SK-N-SH treated with all-trans-retinoic acid at 6 μM for 48 hours (cell line): Measurements from ENCODE around the gene ITM2C.

ENCODE experiments used
- ARNTL ChIP-seq: fragments of 450-650 bp; formaldehyde crosslinking; IDR thresholded peaks from 2 replicates; pipeline ENCODE4 v1.5.0; 2020; ENCODE audit warnings: low read depth, mild to moderate bottlenecking, moderate library complexity, borderline replicate concordance
- BACH2 ChIP-seq: fragments of 250-450 bp; sonication (Bioruptor Pico); IDR thresholded peaks from 2 replicates; pipeline ENCODE4 v1.9.0; 2021; ENCODE audit warnings: mild to moderate bottlenecking, borderline replicate concordance
- CSDC2 ChIP-seq: fragments of 250-450 bp; sonication (Bioruptor Pico); IDR thresholded peaks from 2 replicates; pipeline ENCODE4 v1.5.0; 2020; ENCODE audit warnings: mild to moderate bottlenecking, moderate library complexity
- GLIS3 ChIP-seq: fragments of 250-450 bp; sonication (Bioruptor Pico); IDR thresholded peaks from 2 replicates; pipeline ENCODE4 v1.5.0; 2020; ENCODE audit warnings: mild to moderate bottlenecking, moderate library complexity
- PPARA ChIP-seq: fragments of 250-450 bp; sonication (Bioruptor Pico); IDR thresholded peaks from 2 replicates; pipeline ENCODE4 v1.5.0; 2020; ENCODE audit warnings: mild to moderate bottlenecking, borderline replicate concordance
- TCF4 ChIP-seq: fragments of 250-450 bp; sonication (Bioruptor Pico); IDR thresholded peaks from 2 replicates; pipeline ENCODE4 v1.8.0; 2021; ENCODE audit warnings: mild to moderate bottlenecking, moderate library complexity, borderline replicate concordance
- TOX ChIP-seq: fragments of 250-450 bp; sonication (Bioruptor Pico); IDR thresholded peaks from 2 replicates; pipeline ENCODE4 v1.8.0; 2021; ENCODE audit warnings: mild to moderate bottlenecking, moderate library complexity, borderline replicate concordance
- ZNF8 ChIP-seq: fragments of 450-650 bp; formaldehyde crosslinking; IDR thresholded peaks from 2 replicates; pipeline ENCODE4 v1.5.0; 2020; ENCODE audit warnings: mild to moderate bottlenecking, moderate library complexity
- TF ChIP-seq, protein P1 (sequence below): fragments of 250-450 bp; sonication (Bioruptor Pico); IDR thresholded peaks from 2 replicates; pipeline ENCODE4 v1.8.0; 2020; ENCODE audit warnings: mild to moderate bottlenecking, moderate library complexity, borderline replicate concordance

DNA sequence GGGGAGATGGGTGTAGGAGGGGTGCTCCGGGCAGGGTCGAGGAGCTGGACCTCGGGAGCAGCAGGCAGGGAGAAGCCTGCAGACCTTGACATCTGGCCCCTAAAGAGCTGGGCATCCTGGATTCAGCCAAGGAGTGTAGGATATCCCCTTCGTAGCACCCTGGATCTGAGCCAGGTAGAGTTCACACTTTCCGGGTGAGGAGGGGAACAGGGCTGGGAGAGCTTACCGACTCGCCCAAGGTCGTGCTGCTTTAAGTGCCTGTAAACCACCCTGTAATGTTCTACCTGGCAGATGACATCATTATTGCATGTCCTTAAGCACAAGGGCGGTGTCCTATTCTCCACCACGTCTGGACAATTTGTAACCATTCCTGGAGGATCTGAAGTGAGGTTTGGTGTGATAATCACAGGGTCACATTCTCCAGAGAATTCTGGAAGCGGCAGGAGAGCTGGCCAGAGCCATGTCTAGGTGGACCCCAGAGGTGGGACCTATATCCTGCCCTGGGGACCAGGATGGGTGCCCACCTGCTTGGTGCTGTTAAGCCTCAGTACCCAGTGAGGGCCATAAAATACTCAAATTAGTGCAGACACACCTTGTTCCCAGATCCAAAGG, 14.6 kb downstream of the ITM2C start:
- TF ChIP-seq CSDC2 (CRISPR knock-in tag) (no peak), TCF4 (no peak), PPARA (CRISPR knock-in tag) (no peak), ARNTL (no peak), TOX (CRISPR knock-in tag) (no peak), BACH2 (CRISPR knock-in tag) (no peak), ZNF8 (CRISPR knock-in tag) (no peak), GLIS3 (CRISPR knock-in tag) (no peak)
- TF ChIP-seq, protein P1, sequence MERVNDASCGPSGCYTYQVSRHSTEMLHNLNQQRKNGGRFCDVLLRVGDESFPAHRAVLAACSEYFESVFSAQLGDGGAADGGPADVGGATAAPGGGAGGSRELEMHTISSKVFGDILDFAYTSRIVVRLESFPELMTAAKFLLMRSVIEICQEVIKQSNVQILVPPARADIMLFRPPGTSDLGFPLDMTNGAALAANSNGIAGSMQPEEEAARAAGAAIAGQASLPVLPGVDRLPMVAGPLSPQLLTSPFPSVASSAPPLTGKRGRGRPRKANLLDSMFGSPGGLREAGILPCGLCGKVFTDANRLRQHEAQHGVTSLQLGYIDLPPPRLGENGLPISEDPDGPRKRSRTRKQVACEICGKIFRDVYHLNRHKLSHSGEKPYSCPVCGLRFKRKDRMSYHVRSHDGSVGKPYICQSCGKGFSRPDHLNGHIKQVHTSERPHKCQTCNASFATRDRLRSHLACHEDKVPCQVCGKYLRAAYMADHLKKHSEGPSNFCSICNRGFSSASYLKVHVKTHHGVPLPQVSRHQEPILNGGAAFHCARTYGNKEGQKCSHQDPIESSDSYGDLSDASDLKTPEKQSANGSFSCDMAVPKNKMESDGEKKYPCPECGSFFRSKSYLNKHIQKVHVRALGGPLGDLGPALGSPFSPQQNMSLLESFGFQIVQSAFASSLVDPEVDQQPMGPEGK (CRISPR knock-in tag): no peak
